ENCODE results near the gene FHOD3. TPM values are rescaled to one million over a fixed set of nuclear protein-coding genes. Genes with fewer than 3 reads are reported as not detected.

The FHOD3 gene
- total RNA-seq, 4 donors from 2014 or later, result 24.1 to 51.4 (median 33.8) TPM

DNA sequence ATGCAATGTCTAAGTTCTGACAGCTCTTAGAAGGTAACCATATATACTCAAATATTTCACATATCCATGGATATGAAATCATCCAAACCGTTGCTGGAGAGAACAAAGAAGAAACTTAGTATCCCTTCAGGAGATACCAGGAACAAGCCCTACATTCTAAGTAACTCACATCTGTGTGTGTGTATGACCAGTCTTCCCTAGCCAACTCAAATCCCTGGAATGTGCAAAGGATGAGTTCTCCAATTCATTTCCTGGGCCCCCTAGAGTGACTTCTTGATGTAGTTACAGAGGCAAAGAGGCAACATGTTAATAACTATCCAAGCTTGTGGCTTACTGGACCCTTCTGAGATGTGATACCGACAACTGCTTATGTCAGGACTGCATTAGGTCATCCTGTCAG lies 511.2 kb downstream of the FHOD3 start:
- TF ChIP-seq EP300 (IDR thresholded peaks at IDR 0.05), result no peak
- TF ChIP-seq, protein P1, sequence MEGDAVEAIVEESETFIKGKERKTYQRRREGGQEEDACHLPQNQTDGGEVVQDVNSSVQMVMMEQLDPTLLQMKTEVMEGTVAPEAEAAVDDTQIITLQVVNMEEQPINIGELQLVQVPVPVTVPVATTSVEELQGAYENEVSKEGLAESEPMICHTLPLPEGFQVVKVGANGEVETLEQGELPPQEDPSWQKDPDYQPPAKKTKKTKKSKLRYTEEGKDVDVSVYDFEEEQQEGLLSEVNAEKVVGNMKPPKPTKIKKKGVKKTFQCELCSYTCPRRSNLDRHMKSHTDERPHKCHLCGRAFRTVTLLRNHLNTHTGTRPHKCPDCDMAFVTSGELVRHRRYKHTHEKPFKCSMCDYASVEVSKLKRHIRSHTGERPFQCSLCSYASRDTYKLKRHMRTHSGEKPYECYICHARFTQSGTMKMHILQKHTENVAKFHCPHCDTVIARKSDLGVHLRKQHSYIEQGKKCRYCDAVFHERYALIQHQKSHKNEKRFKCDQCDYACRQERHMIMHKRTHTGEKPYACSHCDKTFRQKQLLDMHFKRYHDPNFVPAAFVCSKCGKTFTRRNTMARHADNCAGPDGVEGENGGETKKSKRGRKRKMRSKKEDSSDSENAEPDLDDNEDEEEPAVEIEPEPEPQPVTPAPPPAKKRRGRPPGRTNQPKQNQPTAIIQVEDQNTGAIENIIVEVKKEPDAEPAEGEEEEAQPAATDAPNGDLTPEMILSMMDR (IDR thresholded peaks at IDR 0.05), result no peak
- no peak for TF ChIP-seq POLR2A (IDR thresholded peaks at IDR 0.05; ENCODE audit: low read depth)
- no peak for TF ChIP-seq POLR2AphosphoS5 (IDR thresholded peaks at IDR 0.05)
- Histone ChIP-seq H3K4me3 (no peak overlapping the region), H3K27me3 (no peaks in the 10 kb centered on the region), H3K4me1 (peaks cover 6 to 36% (median 31%) of the 10 kb centered on the region in 4 donors), H3K9me3 (no peaks in the 10 kb centered on the region), H3K27ac (replicated peaks in 1 of 4) (no peak overlapping the region), H3K36me3 (peaks cover 6 to 49% (median 36%) of the 10 kb centered on the region in 4 donors)
- intact Hi-C loops (cut with DNase I), result no loop called here
- DNase-seq (ENCODE audit: extremely low spot score), result no peak
- WGBS, result 91% methylated on average over 2 of the region's 2 CpGs

DNA sequence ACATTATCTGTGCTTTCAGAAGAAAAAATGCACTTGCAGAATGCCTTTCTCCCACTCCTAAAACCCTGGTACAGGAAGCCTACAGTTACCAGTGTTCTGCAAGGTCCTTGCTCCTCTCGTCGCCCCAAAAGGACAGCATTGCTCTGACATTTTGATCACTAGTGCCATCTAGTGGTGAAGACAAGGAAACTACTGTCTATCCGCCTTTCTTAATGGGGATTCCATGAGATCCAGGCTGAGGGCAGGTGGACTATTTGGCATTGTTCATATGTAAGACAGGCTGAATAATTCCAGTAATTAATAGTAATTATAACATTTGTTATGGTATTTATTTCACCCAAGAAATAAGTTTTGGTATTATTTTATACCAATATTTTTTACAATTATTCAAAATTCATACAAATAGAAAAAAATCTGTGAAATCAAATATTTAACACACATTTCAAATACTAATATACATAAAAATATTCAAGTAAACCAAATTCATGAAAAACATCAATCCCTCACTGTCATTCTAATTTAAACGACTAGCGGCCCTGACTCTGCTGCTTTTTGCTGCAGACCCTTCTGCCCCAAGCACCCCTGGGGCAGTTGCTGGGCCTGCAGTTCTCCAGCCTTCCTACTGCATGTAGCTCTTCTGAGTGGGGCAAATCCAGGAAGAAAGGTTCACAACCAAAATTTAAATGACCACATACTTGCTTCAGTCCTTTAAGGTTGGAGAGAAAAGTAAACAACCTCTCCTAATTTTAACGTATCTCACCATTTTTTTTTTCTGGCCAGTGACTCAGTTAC lies 512.3 kb downstream of the FHOD3 start:
- Histone ChIP-seq H3K4me3 (no peak overlapping the region), H3K4me1 (peaks cover 8 to 36% (median 31%) of the 10 kb centered on the region in 4 donors), H3K36me3 (peaks cover 3 to 43% (median 27%) of the 10 kb centered on the region in 4 donors), H3K27ac (replicated peaks in 1 of 4) (no peak overlapping the region), H3K27me3 (no peaks in the 10 kb centered on the region), H3K9me3 (no peaks in the 10 kb centered on the region)
- DNase-seq (ENCODE audit: extremely low spot score), result no peak
- intact Hi-C loops (cut with DNase I), result no loop called here
- no peak for TF ChIP-seq POLR2A (IDR thresholded peaks at IDR 0.05; ENCODE audit: low read depth)
- no peak for TF ChIP-seq EP300 (IDR thresholded peaks at IDR 0.05)
- TF ChIP-seq, protein P1 (IDR thresholded peaks at IDR 0.05), result peak; percentile 65 to 86 (median 68)
- no peak for TF ChIP-seq POLR2AphosphoS5 (IDR thresholded peaks at IDR 0.05)
- 41% methylated on average over 6 of the region's 6 CpGs for WGBS

DNA sequence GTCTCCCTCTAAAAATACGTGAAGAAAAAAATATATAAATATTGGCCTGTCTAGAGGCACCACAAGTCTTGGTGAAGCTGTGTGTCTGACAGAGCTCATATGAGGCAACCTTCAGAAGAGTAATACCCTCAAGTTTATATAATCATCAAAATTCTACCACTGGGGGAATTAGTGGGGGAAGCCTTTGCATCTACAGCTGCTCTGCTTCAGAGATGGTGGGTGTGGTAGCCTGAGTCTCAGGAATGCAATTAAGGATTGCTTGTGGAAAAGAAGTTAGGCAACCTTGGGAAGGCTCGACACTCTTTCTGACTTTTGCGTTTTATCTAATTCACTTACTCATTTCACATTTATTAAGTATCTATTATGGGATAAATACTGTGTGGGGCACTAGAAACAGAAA lies 513.9 kb downstream of the FHOD3 start:
- H3K27me3 ChIP-seq, result no peaks in the 10 kb centered on the region
- TF ChIP-seq POLR2AphosphoS5 (IDR thresholded peaks at IDR 0.05) (peak in 1 of 2 donors; percentile 28), POLR2A (IDR thresholded peaks at IDR 0.05; ENCODE audit: low read depth) (no peak)
- H3K4me1 ChIP-seq, result peaks cover 9 to 36% (median 31%) of the 10 kb centered on the region in 4 donors
- no peak for DNase-seq (ENCODE audit: extremely low spot score)
- H3K27ac ChIP-seq (replicated peaks in 1 of 4), result peak overlapping the region; percentile 20 to 70 (median 68)
- intact Hi-C loops (cut with DNase I), result no loop called here
- WGBS, result 67% methylated on average over 3 of the region's 3 CpGs
- no peaks in the 10 kb centered on the region for H3K9me3 ChIP-seq
- H3K4me3 ChIP-seq, result no peak overlapping the region
- H3K36me3 ChIP-seq, result peaks cover 0 to 41% (median 15%) of the 10 kb centered on the region in 4 donors

DNA sequence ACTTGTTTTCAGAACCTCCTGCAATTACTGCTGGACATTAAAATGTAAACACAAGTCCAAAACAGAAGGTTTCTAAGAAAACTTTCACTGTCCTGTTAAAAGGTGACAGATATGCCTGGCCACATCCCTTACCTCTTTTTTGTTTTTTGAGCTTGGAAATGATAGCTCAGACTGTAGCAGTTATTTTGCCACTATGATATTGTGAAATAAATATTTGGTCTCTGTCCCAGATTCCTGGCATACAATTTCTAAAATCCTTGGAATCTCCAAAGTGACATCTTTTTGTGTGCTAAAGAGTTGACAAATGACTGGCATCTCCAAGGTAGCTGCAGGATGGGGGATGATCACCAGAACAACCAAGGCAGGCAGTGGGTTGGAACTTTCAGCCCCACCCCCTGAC lies 514.4 kb downstream of the FHOD3 start:
- Histone ChIP-seq H3K27ac (replicated peaks in 1 of 4) (peak overlapping the region; percentile 20 to 70 (median 68)), H3K27me3 (no peaks in the 10 kb centered on the region), H3K4me3 (no peak overlapping the region), H3K36me3 (peaks cover 1 to 42% (median 14%) of the 10 kb centered on the region in 4 donors), H3K4me1 (peaks cover 9 to 36% (median 31%) of the 10 kb centered on the region in 4 donors), H3K9me3 (no peaks in the 10 kb centered on the region)
- no peak for TF ChIP-seq EP300 (IDR thresholded peaks at IDR 0.05)
- no peak for TF ChIP-seq POLR2AphosphoS5 (IDR thresholded peaks at IDR 0.05)
- no peak for TF ChIP-seq POLR2A (IDR thresholded peaks at IDR 0.05; ENCODE audit: low read depth)
- TF ChIP-seq, protein P1 (IDR thresholded peaks at IDR 0.05), result no peak
- intact Hi-C loops (cut with DNase I), result no loop called here
- DNase-seq (ENCODE audit: extremely low spot score), result no peak

DNA sequence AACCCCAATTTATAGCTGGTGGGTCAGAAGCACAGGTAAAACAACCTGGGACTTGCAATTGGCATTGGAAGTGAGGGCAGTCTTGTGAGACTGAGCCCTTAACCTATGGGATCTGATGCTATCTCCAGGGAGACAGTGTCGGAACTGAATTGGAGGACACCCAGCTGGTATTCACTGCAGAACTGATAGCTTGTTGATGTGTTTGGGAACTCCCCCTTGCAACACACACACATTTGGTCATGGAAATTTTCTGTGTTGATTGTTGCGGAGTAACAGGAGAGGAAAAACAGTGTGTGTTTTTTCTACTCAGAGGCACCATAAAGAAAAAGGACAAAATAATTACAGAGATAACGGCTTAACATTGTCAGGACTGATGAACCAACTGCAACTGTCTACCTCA lies 515.2 kb downstream of the FHOD3 start:
- no peak for DNase-seq (ENCODE audit: extremely low spot score)
- H3K9me3 ChIP-seq, result no peaks in the 10 kb centered on the region
- H3K4me1 ChIP-seq, result peaks cover 9 to 36% (median 31%) of the 10 kb centered on the region in 4 donors
- H3K27ac ChIP-seq (replicated peaks in 1 of 4), result peak overlapping the region; percentile 33 to 70 (median 68)
- TF ChIP-seq EP300 (IDR thresholded peaks at IDR 0.05) (no peak), POLR2A (IDR thresholded peaks at IDR 0.05; ENCODE audit: low read depth) (no peak), POLR2AphosphoS5 (IDR thresholded peaks at IDR 0.05) (peak in 1 of 2 donors; percentile 42)
- TF ChIP-seq, protein P1 (IDR thresholded peaks at IDR 0.05), result no peak
- no peak overlapping the region for H3K4me3 ChIP-seq
- intact Hi-C loops (cut with DNase I), result no loop called here
- no peaks in the 10 kb centered on the region for H3K27me3 ChIP-seq
- 78% methylated on average over 3 of the region's 3 CpGs for WGBS
- H3K36me3 ChIP-seq, result peaks cover 8 to 42% (median 13%) of the 10 kb centered on the region in 4 donors

Measured in esophagus muscularis mucosa (tissue), 4 donors.